Pancreas (tissue), 10 donors: ENCODE measurements around the gene DBT. TPM values are rescaled to one million over a fixed set of nuclear protein-coding genes. Genes with fewer than 3 reads are reported as not detected.

Experiments
- ATAC-seq, 4 donors: fragments of 200-7000 bp; cut with Tn5 transposase; one replicate each; pipeline versions ENCODE4 v1.8.0 to v1.9.1; 2020; ENCODE audit warnings: mild to moderate bottlenecking in 4 of 4, moderate library complexity in 4 of 4
- DNase-seq, 6 donors: peaks; one replicate each; pipeline ENCODE4 v3.0.0-alpha.2; 2020
- FAIRE-seq: peaks from 2 replicates; lab custom pipeline; 2012; peaks lifted over from hg19 to GRCh38; lab: Jason Lieb, UNC
- H3K27ac ChIP-seq, 4 donors: fragments of 200-600 bp; sonication (generic); 1 replicate in 3 of 4; 2 replicates in 1 of 4; pipeline versions ENCODE4 v1.5.0 to v1.8.0; 2020
- H3K27me3 ChIP-seq, 4 donors: fragments of 200-600 bp; one replicate each; pipeline ENCODE4 v1.8.0; 2021
- H3K36me3 ChIP-seq, 3 donors: fragments of 200-600 bp; sonication (generic) in 1 of 3; one replicate each; pipeline versions ENCODE4 v1.5.0 to v1.8.0; 2020 to 2021
- H3K4me1 ChIP-seq, 3 donors: fragments of 200-600 bp; one replicate each; pipeline ENCODE4 v1.8.0; 2021
- H3K4me3 ChIP-seq, 4 donors: fragments of 200-600 bp; sonication (generic) in 2 of 4; one replicate each; pipeline versions ENCODE4 v1.5.0 to v1.8.0; 2020 to 2021
- H3K9me3 ChIP-seq, 4 donors: fragments of 200-600 bp; one replicate each; pipeline ENCODE4 v1.8.0; 2021
- WGBS, 2 donors: extraction: QIAGEN DNeasy Blood & Tissue Kit; methylation state at CpG; one replicate each; pipeline ENCODE4 v1.1.7; 2013; 5-methylcytosine and 5-hydroxymethylcytosine counted together
- intact Hi-C, 3 donors: fragments of 100-400 bp; cut with DNase I; formaldehyde crosslinking; loops; one replicate each; pipeline versions ENCODE4 v1.11.1 to v1.14.2; 2022
- polyA plus RNA-seq, 2 donors: library from polyadenylated mRNA; stranded (reverse); fragments of 200-250 nt; gene quantifications; one replicate each; pipeline ENCODE4 v1.2.3, GENCODE V29; 2013
- total RNA-seq, 6 donors: library from RNA; stranded (reverse); fragmentation: NEBNext Ultra II Directional in 4 of 6; extraction: Animal tissue kit (Norgen Biotek cat#: 25700) in 4 of 6; gene quantifications; one replicate each; pipeline versions ENCODE4 v1.2.1 to v1.2.4, GENCODE V29; 2021 to 2023
- TF ChIP-seq, protein P1 (sequence below), 4 donors: fragments of 200-600 bp; sonication (generic) in 3 of 4; IDR thresholded peaks; one replicate each; pipeline versions ENCODE4 v1.5.0 to v1.8.0; 2021; ENCODE audit warnings: antibody characterized with exemption in 4 of 4
- donor health status: healthy with polysubstance abuse.
- donor health status: DM: no; HTN: no; CAD: no; lungs with moderate emphysema.
- donor health status: DM: no; HTN: no; CAD: no.
- donor health status: control.
- donor health status: control.
- donor health status: Bipolar disorder and iron deficiency.
- donor health status: DM: yes; HTN: yes; CAD: no.
- donor health status: DM: no; HTN: no; CAD: no.
- donor health status: DM: no; HTN: no; CAD: no.
- donor health status: DM: yes; HTN: yes; CAD: no.

Gene DBT
- total and polyA plus RNA-seq, 8 donors, result 1.7 to 12.8 (median 8.9) TPM

DNA sequence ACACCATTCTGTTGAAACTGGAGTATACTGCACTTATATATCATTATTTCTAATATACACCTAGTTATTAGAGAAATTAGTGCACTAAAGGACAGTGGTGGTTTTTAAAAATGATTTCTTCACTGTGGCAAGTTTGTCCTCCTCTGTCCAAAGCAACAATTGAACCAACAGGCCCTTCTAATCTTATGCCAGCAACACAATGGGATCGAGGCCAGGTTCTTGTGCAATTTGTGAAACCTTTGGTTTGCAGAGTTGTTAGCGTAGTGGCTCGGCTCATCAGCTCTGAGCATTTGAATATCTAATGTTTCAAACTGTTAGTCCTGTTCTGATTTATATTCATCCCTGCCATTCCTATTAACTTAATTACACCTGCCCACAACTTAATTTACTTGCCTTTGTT, 61.7 kb downstream of the DBT start:
- Histone ChIP-seq H3K36me3 (no peaks in the 10 kb centered on the region), H3K9me3 (no peaks in the 10 kb centered on the region), H3K4me3 (no peak overlapping the region), H3K27ac (no peak overlapping the region), H3K27me3 (no peaks in the 10 kb centered on the region), H3K4me1 (peaks cover 0 to 3% (median 0%) of the 10 kb centered on the region in 3 donors)
- WGBS, 2 donors, result 30 to 41% methylated on average over 3 of the region's 3 CpGs
- intact Hi-C loops, result no loop called here
- ATAC-seq (peak; percentile 58 to 79 (median 66)), FAIRE-seq (no peak), DNase-seq (peak in 3 of 6 donors; percentile 23 to 40 (median 31))
- TF ChIP-seq, protein P1, sequence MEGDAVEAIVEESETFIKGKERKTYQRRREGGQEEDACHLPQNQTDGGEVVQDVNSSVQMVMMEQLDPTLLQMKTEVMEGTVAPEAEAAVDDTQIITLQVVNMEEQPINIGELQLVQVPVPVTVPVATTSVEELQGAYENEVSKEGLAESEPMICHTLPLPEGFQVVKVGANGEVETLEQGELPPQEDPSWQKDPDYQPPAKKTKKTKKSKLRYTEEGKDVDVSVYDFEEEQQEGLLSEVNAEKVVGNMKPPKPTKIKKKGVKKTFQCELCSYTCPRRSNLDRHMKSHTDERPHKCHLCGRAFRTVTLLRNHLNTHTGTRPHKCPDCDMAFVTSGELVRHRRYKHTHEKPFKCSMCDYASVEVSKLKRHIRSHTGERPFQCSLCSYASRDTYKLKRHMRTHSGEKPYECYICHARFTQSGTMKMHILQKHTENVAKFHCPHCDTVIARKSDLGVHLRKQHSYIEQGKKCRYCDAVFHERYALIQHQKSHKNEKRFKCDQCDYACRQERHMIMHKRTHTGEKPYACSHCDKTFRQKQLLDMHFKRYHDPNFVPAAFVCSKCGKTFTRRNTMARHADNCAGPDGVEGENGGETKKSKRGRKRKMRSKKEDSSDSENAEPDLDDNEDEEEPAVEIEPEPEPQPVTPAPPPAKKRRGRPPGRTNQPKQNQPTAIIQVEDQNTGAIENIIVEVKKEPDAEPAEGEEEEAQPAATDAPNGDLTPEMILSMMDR (IDR thresholded peaks at IDR 0.05), result no peak

DNA sequence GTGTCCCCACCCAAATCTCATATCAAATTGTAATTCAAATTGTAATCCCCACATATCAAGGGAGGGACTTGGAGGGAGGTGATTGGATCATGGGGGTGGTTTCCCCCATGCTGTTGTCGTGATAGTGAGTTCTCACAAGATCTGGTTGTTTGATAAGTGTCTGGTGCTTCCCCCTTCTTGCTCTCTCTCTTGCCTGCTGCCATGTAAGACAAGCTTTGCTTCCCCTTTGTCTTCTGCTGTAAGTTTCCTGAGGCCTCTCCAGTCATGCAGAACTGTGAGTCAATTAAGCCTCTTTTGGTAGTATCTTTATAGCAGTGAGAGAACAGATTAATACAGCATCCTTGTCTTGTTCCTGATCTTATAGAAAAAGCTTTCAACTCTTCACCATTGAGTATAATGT, 65.1 kb downstream of the DBT start:
- Histone ChIP-seq H3K9me3 (no peaks in the 10 kb centered on the region), H3K36me3 (no peaks in the 10 kb centered on the region), H3K27me3 (no peaks in the 10 kb centered on the region), H3K27ac (no peak overlapping the region), H3K4me1 (peaks cover 0 to 3% (median 0%) of the 10 kb centered on the region in 3 donors), H3K4me3 (no peak overlapping the region)
- TF ChIP-seq, protein P1 (IDR thresholded peaks at IDR 0.05), result no peak
- no peak for ATAC-seq
- FAIRE-seq, result no peak
- intact Hi-C loops, result no loop called here
- WGBS, 2 donors, result 47 to 50% methylated on average over 1 of the region's 1 CpG
- DNase-seq, result no peak

DNA sequence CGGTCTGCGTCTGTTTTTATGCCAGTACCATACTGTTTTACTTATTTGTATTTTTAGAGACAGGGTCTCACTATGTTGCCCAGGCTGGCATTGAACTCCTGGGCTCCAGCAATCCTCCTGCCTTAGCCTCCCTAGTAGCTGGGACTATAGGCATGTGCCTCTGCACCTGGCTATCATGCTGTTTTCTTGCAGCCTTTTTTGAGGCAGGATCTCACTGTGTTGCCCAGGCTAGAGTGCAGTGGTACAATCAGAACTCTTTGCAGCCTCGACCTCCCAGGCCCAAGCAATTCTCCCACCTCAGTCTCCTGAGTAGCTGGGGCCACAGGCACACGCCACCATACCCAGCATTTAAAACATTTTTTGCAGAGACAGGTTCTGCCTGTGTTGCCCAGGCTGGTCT, 66.3 kb downstream of the DBT start:
- ATAC-seq (no peak), FAIRE-seq (no peak), DNase-seq (no peak)
- intact Hi-C loops, result no loop called here
- H3K36me3 ChIP-seq, result no peaks in the 10 kb centered on the region
- H3K27me3 ChIP-seq, result no peaks in the 10 kb centered on the region
- TF ChIP-seq, protein P1 (IDR thresholded peaks at IDR 0.05), result no peak
- WGBS, 2 donors, result 86 to 95% methylated on average over 4 of the region's 4 CpGs
- peaks cover 0 to under 1% (median 0%) of the 10 kb centered on the region in 3 donors for H3K4me1 ChIP-seq
- H3K4me3 ChIP-seq, result no peak overlapping the region
- no peaks in the 10 kb centered on the region for H3K9me3 ChIP-seq
- H3K27ac ChIP-seq, result no peak overlapping the region

DNA sequence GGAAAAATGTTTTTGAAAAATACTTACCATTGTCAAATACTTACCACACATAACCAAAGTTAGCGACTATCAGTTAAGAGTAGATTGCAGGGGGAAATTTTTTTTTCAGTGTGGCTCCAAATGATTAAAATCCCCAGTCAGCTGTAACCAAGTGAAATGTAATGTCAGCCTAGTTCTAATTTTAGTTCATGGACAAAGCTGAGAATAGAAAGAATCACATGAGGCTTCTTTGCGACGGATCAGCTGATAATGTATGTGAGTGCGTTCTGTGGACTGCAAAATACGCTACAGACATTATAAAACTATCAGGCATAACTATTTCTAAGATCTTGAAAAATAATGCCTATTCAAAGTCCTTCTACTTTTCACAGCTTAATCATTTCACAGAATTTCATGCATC, 71.5 kb downstream of the DBT start, which contains the start of gene LRRC39:
TSS of gene LRRC39 (minus strand) at position 166 of the 400 bp plus-strand sequence. CDS start 9,740 bp downstream, outside the sequence.
- intact Hi-C loops, result no loop called here
- DNase-seq (no peak), FAIRE-seq (no peak), ATAC-seq (no peak)
- Histone ChIP-seq H3K9me3 (no peaks in the 10 kb centered on the region), H3K4me3 (no peak within 1 kb of the TSS), H3K36me3 (no peaks in the 10 kb centered on the region), H3K27ac (no peak within 1 kb of the TSS), H3K27me3 (no peaks in the 10 kb centered on the region), H3K4me1 (no peaks in the 10 kb centered on the region)
- TF ChIP-seq, protein P1 (IDR thresholded peaks at IDR 0.05), result no peak
- 61 to 68% methylated on average over 5 of the region's 5 CpGs for WGBS, 2 donors

DNA sequence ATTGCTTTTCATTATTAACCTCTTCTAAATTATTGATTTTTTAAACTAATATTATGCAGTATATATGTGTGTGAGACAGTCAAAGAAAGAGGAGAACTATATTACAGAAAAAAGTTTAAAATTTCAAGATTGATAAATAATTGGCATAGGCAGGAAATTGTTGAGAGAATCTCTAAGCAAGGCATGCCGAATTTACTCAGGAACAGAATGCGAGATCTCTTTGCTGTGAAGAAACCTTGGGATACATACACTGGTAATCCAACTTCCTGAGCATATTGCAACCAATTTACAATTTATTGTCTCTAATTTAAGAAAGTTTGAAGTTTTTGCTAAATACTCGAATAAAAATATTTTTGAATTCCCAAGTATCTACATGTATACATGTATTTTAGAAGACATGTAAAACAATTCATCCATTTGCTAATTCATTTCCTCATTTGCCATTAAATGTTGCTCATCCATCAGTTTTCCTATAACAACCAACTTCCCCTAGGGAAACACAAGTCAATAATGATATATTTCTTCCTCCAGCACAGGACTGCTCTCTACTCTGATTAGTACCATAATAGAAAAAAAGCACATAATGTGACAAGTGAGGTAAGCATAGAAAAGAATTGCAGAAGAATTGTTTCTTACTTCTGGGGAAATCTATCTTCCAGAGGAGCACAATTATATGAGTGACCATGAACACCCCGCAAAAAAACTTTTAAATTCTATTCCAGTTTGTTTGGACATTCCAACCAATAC, 72.2 kb downstream of the DBT start:
- 85% methylated on average over 4 of the region's 4 CpGs for WGBS, 2 donors
- intact Hi-C loops, result no loop called here
- no peak overlapping the region for H3K4me3 ChIP-seq
- no peak overlapping the region for H3K27ac ChIP-seq
- FAIRE-seq (no peak), ATAC-seq (no peak), DNase-seq (no peak)
- TF ChIP-seq, protein P1 (IDR thresholded peaks at IDR 0.05), result no peak
- no peaks in the 10 kb centered on the region for H3K4me1 ChIP-seq
- no peaks in the 10 kb centered on the region for H3K9me3 ChIP-seq
- no peaks in the 10 kb centered on the region for H3K27me3 ChIP-seq
- no peaks in the 10 kb centered on the region for H3K36me3 ChIP-seq
